GM21447 (cell line): ENCODE measurements around the gene GPX2.
A peak's percentile ranks its signal among the peaks of the same experiment; 100 is the strongest.

Experiments used
- ATAC-seq: cut with Tn5 transposase; IDR thresholded peaks from one replicate; pipeline ENCODE4 v1.9.1; 2021; ENCODE audit not compliant: unreplicated experiment

Gene GPX2

DNA sequence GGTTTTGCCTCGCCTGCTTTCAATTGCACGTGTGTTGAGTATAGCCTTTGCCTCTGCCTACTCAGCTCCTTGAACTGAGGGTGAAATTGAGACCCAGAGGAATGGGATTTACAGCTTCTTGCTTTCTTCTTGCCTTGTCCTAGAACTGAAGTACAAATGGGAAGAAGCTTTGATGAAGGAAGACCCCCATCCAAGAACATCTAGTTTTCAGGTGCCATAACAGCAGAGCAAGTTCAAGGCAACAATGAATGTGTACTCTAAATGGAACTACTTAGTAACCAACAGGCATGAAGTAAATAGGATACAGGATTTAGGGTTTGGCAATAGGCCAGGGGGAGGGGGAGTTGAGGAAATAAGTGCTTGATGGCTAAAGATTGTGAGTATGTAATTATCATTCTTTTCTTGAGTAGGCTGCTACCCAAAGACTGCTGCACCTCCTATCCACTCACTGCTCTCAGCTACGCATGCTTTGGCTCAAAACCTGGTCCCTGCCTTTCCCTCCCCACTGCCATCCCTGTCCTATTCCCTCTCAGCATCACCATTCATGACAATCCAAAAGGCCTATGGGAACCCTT, 2.1 kb downstream of the GPX2 start:
- no peak for ATAC-seq

DNA sequence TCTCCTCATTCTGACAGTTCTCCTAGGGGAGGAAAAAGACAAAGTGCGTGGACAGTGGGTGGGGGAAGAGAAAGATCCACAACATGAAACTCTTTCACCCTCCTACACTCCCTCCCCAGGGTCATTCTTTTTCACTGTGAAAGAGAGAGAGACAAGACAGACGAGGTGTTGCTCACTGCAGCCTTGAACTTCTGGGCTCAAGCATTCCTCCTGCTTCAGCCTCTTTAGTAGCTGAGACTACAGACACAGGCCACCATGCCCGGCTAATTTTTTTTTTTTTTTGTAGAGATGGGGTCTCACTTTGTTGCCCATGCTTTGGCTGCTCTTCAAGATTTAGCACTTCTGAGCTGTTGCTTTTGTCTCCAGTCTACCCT, 2.7 kb downstream of the GPX2 start:
- ATAC-seq, result no peak

DNA sequence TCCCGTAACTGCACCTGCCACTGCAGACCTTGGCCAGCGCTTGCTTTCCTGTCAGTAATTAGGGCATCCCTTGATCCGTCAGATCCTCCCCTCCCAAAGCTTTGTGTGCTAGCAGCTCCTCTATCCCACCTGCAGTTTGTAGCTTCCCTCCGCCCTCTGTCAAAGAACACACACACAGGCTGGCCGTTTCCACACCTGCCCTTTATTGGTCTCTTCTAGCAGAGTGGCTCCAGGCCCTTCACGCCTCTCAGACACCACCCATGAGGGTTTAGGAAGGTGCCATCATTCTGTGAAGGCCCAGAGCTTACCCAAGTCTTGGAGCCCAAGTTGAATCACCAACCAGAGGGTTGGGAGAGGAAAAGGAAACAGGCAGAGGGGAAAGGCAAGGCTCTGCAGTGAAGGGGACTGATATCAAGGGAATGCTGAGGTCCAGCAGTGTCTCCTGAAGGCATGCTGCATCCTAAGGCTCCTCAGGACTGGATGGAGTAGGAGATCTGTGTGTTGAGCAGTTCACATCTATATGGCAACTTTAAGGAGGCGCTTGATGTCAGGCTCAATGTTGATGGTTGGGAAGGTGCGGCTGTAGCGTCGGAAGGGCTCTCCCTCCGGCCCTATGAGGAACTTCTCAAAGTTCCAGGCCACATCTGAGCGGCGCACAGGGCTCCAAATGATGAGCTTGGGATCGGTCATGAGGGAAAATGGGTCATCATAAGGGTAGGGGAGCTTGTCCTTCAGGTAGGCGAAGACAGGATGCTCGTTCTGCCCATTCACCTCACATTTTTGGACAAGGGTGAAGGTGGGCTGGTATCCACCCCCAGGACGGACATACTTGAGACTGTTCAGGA, 3.4 kb downstream of the GPX2 start:
- no peak for ATAC-seq

DNA sequence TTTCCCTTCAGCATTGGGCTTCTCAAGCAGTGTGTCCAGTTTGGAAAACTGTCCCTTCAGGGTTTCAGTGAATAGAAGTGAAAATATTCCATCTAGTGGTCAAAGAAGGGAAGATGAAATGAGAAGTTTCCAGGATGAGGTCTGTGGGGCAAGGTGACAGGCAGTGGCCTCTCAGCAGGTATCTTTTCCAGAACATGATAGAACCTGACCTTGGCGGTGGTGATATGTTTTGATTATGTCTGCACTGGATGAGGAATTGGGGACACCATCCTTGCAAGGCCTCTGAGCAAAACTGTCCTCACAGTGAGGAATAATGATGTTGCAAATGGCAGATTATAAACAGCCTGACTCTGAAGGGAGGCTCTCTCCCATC, 4.7 kb downstream of the GPX2 start:
- no peak for ATAC-seq

DNA sequence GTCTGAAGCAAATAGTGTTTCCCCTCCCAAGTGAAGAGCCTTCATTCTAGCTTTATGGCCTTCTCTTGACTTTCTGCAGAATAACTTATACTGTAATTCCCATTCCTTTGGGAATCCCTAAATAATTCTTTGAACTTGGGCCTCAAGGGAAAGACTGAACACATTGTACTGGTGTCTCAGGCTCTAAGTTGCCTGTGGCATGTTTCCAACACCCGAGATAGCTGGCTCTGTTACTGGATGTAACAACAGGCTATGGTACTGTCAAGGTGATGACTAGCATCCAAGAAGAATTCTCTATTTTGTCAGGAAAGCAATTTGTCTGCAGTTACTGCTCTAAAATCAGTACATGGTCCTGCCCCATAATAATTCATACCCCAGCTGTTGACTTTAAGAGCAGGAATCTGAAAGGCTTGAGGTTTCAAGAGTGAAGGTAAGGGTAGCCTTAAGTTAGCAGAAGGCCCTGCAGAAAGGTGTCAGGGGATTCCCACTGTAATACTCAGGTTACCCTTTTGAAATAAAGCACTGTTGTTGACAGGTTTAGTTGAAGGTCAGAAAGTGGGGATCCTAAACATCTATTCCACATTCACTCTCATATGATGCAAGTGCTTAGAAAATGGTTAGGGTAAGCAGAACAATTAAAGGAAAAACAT, 5.2 kb downstream of the GPX2 start:
- ATAC-seq, result no peak

DNA sequence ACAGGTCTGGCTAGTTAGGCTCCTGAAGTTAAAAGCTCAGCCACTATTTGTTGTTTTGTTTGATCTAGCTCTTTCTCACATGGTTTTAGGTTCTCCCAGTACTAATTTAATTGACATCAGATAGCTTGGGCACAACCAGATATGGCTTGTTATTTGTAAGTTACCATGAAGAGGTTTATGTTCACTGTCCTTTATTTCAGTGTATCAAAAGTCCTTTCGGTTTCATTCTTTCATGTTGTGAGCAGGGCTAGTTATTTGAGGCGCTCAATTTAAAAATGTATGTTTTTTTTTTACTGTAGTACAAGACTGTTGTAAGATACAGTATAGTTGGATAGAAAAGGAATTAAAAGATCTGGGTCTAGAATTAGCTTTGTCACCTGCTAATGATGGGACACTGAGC, 7.0 kb downstream of the GPX2 start:
- no peak for ATAC-seq

DNA sequence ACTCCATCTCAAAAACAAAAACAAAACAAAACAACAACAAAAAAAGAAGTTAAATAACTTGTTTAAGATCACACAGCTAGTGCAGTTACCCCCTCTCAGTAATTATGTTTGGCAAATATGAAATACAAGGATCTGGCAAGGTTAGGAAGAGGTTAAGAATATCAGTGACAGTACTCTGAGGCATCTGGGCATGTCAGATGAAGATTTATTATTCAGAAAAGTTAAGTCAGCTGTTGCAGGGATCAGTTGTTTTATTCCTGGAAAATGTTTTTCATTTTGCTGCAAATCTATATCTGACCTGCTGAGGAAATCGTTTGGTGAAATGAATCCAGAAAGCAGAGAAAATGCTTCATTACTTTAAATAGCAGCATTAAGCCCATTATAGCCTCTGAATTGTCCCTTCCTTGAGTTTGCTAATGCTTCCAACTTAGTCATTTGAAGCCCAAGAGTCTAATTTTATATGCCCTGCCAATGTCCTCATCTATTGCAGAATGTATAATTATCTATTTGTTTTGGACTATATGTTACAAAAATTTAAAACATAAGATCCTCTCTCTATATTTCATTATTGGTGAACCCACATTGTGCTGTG, 8.1 kb downstream of the GPX2 start:
- no peak for ATAC-seq

DNA sequence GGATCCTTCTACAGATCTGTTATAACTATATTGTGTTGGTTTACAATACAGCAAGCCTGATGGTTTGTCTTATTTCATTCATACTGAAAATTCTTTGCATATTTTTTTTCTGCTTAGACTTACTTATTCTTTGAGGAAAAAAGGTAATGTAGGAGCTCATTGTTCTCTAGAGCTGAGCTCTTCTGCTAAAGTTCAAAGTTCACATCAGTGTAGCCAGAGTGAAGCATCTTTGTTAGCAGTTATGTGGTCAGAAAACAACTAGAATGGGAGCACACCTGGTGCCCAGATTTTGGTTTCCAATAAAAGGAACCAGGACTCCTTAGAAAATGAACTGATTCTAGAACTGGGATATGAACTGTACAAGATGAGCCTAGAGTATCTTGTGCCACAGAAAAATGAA, 10.3 kb downstream of the GPX2 start:
- ATAC-seq, result no peak

DNA sequence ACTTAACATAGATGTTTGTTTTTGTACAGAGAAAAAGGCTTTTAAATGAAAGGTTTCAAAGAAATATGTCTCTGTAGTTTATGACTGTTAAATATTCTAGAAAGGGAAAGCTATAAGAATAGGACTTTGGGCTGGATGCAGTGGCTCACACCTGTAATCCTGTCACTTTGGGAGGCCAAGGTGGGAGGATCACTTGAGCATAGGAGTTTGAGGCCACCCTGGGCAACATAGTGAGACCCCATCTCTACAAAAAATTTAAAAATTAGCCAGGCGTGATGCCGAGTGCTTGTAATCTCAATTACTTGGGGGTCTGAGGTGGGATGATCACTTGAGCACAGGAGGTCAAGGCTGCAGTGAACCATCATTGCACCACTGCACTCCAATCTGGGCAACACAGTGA, 11.4 kb downstream of the GPX2 start:
- ATAC-seq, result no peak

DNA sequence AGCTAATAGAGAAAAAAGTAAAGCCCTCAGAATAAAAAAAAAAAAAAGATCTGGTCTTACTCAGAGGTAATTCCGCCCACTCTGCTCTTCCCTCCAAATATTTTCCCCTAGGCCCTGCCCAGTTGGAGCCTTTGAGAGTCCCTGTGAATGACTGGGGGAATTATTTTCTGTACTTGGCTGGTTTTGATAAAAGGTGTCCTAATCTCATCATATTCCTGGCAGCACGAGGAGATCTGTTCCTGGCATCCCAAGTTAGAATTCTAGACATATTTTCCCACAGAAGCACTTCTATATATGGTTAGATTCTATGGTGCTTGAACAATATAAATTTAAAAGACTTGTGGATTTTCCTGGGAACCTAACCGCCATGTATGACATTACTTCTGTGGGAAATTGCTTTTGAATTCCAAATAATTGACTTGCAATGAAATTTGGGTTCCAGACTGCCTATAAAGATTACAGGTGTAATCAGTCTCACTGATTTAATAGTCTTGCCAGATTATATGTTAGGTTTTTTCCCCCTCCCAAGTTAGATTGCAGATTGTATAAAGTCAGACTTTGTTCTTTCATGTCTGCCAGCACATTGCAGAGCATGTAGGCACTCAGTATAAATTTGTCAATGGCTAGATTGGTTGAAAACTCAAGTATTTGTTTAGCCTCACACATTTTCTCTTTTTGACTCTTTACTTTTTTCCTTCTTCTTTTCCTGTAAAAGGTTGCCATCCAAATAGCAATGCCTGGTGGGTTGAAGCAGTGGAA, 12.3 kb downstream of the GPX2 start:
- ATAC-seq, result no peak

DNA sequence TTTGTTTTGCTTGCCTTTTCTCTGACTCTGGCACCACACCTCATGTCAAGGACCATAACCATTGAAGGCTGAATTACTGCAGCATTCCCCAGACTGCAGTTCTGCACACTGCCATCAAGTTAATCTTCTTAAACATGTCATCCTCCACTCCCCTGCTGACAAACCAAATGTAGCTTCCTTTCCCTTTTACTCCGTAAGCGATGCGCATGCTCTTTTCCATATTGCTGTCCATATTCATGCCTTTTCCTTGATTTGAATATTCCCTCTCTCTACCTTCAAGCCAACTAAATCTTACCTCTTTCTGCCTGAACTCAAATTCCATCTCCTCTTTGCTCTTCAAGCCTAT, 13.6 kb downstream of the GPX2 start:
- no peak for ATAC-seq

DNA sequence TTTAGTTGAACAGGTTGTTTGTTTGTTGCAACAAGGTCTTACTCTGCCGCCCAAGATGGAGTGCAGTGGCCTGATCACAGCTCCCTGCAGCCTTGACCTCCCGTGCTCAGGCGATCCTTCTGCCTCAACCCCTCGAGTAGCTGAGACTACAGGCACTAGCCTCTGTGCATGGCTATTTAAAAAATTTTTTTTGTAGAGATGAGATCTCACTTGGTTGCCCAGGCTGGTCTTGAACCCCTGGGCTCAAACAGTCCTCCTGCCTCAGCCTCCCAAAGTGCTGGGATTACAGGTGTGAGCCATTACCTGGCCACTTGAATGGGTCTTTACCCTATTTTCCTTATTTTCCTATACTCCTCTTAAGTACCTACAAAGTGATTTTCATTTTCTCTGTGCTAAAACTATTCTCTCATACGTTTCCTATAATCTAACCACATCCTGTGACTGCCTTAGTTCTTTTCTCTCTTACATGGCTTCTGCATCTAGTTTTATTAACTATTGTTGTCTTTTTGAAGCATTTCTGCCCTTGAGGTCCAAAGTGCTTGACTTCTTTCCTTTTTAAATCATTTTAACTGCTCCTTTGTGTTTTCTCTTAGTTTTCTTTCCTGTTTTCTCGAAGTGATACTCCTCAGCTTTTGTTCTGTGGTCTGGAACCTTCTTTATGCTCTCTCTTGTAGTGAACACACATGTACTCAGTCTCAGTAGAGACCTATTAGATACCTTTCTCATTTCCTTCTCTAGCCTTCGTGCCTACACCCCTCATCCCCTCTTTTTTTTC, 14.1 kb downstream of the GPX2 start:
- ATAC-seq, result peak; percentile 84

DNA sequence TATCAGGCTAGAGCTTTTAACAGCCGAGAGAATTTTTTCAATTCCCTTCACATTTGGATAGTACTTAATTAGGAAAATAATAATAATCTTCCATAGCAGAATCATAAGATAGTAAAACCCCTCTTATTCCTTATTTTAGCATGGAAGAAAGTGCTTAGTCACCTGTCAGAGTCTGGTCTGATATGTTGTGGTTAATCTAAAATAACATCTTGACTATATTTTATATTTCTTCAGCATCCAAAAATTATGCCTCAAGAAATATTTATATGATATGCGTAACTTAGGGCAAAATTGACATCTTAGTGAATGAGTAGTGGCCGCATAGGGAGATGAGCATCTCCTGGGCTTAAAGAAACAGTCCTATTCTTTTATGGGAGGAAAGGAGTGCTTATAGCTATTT, 15.5 kb downstream of the GPX2 start:
- no peak for ATAC-seq

DNA sequence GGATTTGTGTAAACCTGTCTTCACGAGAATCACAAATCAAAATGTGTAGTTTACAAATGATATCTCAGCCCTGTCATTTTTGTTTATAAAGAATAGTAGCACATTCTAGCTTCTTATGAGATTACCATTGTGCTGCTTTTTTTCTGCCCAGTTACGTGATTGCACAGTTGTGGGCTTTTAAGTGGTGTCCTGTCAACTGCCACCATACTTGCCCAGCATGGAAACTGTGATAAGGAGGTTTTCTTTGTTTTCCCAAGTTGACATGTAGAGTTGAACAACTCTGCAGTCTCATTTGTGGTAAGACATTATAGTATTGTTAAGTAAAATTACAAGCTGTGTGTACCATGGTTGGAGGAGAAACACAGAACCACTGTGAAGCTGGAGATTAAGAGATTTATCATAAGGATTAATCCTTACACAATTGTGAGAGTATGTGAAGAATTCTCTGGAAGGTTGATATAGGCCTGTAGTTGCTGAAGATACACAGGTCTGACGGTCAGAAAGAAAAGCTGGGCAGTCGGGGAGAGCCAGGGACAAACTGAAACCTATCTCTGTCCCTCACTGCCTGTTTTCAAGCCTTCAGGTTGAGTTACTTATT, 16.0 kb downstream of the GPX2 start:
- no peak for ATAC-seq

DNA sequence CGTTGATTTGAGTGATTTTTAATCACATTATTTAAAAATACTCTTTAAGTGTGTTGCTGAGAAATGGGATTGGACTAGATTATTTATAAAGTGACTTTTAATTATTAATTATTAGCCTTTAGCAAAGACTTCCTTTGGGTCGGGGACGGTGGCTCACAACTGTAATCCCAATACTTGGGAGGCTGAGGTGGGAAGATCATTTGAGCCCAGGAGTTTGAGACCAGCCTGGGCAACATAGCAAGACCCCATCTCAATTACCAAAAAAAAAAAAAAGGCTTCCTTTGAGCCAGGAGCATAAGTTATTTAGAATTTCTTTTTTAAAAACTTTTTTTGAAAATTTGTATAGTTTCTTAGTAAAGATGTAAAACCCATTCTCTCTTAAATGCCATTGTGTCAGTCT, 19.5 kb downstream of the GPX2 start:
- no peak for ATAC-seq

DNA sequence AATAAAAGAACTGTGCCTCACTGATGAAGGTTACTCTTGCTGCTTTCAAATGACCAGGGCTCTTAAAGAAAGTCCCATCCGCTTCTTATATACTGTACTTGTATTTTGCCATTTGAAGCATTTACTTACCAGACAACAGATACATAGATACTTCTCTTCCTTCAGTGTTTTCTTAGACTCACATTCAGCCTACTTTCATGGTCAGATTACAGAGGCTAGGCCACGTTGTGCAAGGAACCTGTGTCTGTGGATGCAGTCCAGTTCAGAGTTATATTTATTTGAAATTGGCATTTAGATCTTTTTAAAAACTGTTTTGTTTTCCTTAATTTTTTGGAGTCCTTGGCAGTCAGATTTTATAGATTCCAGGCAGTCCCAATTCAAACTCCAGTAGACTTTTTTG, 22.1 kb downstream of the GPX2 start:
- ATAC-seq, result no peak

DNA sequence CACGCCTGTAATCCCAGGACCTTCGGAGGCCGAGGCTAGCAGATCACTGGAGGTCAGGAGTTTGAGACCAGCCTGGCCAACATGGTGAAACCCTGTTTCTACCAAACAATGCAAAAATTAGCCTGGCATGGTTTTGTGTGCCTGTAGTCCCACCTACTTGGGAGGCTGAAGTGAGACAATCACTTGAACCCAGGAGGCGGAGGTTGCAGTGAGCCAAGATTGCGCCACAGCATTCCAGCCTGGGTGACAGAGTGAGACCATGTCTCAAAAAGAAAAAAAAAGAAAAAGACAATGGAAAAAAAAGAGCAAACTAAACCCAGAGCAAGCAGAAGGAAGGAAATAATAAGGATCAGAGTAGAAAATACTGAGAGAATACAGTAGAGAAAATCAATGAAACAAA, 22.9 kb downstream of the GPX2 start:
- ATAC-seq, result no peak

DNA sequence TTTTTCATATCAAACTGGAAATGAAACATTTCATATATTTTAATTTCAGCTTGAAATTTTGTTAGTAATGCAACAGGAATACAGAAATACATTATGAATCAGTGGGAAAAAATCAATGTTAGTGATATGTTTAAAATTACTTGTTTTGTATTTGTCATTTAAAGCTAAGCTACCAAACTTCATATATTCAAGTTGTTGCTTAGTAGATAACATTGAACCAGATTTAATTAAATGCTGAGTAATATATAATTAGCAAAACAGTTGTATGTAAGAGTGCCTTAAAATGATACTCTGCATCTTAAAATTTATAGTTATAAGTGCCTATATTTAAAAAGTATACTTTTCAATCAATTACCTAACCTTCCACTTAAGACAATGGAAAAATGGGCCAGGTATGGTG, 23.3 kb downstream of the GPX2 start:
- no peak for ATAC-seq

DNA sequence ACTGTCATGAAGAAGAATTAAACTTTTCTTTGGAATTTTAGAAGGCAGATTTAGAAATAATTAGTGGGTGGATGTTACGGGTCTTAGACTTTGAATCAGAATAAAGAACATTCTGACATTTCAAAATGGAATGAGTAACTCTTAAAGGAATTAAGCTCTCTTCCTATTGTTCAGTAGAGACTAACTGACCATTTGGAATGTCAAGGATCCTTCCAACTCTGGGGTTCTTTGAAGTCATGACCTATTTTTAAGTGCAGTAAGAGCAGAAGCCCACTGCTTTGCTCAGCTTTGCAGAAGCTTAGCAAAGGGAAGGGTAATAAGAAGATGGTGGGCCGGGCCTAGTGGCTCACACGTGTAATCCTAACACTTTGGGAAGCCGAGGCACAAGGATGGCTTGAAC, 24.3 kb downstream of the GPX2 start:
- ATAC-seq, result no peak

DNA sequence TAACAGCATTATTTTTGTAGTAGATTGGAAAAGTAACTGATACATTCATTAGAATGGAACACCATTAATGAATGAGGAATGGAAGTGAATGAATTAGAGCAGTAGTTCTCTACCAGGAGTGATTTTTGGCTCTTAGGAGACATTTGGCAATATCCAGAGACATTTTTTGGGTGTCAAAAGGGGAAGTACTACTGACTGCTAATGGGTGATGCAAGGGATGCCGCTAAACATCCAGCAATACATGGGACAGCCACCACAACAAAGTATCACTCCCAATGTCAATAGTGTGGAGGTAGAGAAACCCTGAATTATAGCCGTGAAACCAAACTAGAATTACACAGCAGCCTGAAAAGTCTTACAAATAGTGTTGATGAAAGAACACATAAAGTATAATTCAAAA, 26.7 kb downstream of the GPX2 start:
- ATAC-seq, result no peak
